HEK293 (cell line): ENCODE measurements around the gene ERG.

Experiments
- CTCF ChIA-PET: fragments of 350-600 bp; formaldehyde crosslinking; extraction: SDS; loops from one replicate; lab custom pipeline; 2021; ENCODE audit warnings: antibody characterized with exemption; lab: Yijun Ruan, JAX
- POLR2A ChIA-PET: fragments of 300-600 bp; formaldehyde crosslinking; extraction: SDS; loops from one replicate; lab custom pipeline; 2020; ENCODE audit warnings: antibody characterized with exemption, inconsistent platforms; lab: Yijun Ruan, JAX
- H3K27ac ChIP-seq: fragments of 200-500 bp; sonication (Bioruptor generic); 2 replicates; pipeline ENCODE4 v1.5.1; 2014; ENCODE audit warnings: low read depth, low read length, control low read depth, inconsistent platforms; ENCODE audit errors: extremely low read depth
- H3K36me3 ChIP-seq, 2 experiments: fragments of 200-500 bp in 1 of 2; sonication (Bioruptor generic) in 1 of 2; 1 replicate in 1 of 2; 2 replicates in 1 of 2; pipeline ENCODE4 v1.5.1; 2014 to 2017; ENCODE audit warnings: inconsistent platforms in 2 of 2, low read length in 2 of 2; ENCODE audit not compliant: control insufficient read depth in 2 of 2, insufficient read depth in 1 of 2
- H3K4me1 ChIP-seq: fragments of 200-500 bp; sonication (Bioruptor generic); 2 replicates; pipeline ENCODE4 v1.5.1; 2014; ENCODE audit warnings: mild to moderate bottlenecking, low read length, inconsistent platforms; ENCODE audit not compliant: control insufficient read depth, insufficient read depth
- H3K4me3 ChIP-seq: 2 replicates; pipeline ENCODE4 v1.5.1; 2011; ENCODE audit warnings: low read depth, mild to moderate bottlenecking, control low read depth, low read length, moderate library complexity
- H3K9me3 ChIP-seq: fragments of 200-500 bp; sonication (Bioruptor generic); 2 replicates; pipeline ENCODE4 v1.5.1; 2014; ENCODE audit warnings: low read depth, low read length, inconsistent platforms; ENCODE audit not compliant: control insufficient read depth, insufficient read depth
- GFI1B ChIP-seq: fragments of 450-650 bp; formaldehyde crosslinking; IDR thresholded peaks from 2 replicates; pipeline ENCODE4 v1.5.1; 2016; ENCODE audit warnings: missing biosample characterization, missing genetic modification characterization
- WT1 ChIP-seq: fragments of 450-650 bp; formaldehyde crosslinking; IDR thresholded peaks from 2 replicates; pipeline ENCODE4 v1.5.1; 2016; ENCODE audit warnings: missing biosample characterization, missing genetic modification characterization
- YY2 ChIP-seq: fragments of 450-650 bp; formaldehyde crosslinking; IDR thresholded peaks from 2 replicates; pipeline ENCODE4 v1.5.1; 2016; ENCODE audit warnings: missing biosample characterization, missing genetic modification characterization
- ZBTB1 ChIP-seq: fragments of 450-650 bp; formaldehyde crosslinking; IDR thresholded peaks from 2 replicates; pipeline ENCODE4 v1.5.1; 2016; ENCODE audit warnings: missing biosample characterization, missing genetic modification characterization
- ZFP41 ChIP-seq: fragments of 450-650 bp; formaldehyde crosslinking; IDR thresholded peaks from 2 replicates; pipeline ENCODE4 v1.5.1; 2016; ENCODE audit warnings: missing biosample characterization, missing genetic modification characterization, borderline replicate concordance
- ZIC2 ChIP-seq: fragments of 450-650 bp; formaldehyde crosslinking; IDR thresholded peaks from 2 replicates; pipeline ENCODE4 v1.5.1; 2016; ENCODE audit warnings: missing biosample characterization, missing genetic modification characterization
- ZNF138 ChIP-seq: fragments of 450-650 bp; formaldehyde crosslinking; IDR thresholded peaks from 2 replicates; pipeline ENCODE4 v1.5.1; 2016; ENCODE audit warnings: missing biosample characterization, missing genetic modification characterization, borderline replicate concordance
- ZNF148 ChIP-seq: fragments of 450-650 bp; formaldehyde crosslinking; IDR thresholded peaks from 2 replicates; pipeline ENCODE4 v1.5.0; 2017; ENCODE audit warnings: missing biosample characterization, missing genetic modification characterization, borderline replicate concordance
- ZNF157 ChIP-seq: fragments of 450-650 bp; formaldehyde crosslinking; IDR thresholded peaks from 2 replicates; pipeline ENCODE4 v1.5.1; 2016; ENCODE audit warnings: missing biosample characterization, missing genetic modification characterization
- ZNF202 ChIP-seq: fragments of 450-650 bp; formaldehyde crosslinking; IDR thresholded peaks from 2 replicates; pipeline ENCODE4 v1.5.1; 2016; ENCODE audit warnings: missing biosample characterization, missing genetic modification characterization, borderline replicate concordance
- ZNF488 ChIP-seq: fragments of 450-650 bp; formaldehyde crosslinking; IDR thresholded peaks from 2 replicates; pipeline ENCODE4 v1.5.1; 2016; ENCODE audit warnings: missing biosample characterization, missing genetic modification characterization
- ZNF548 ChIP-seq: fragments of 450-650 bp; formaldehyde crosslinking; IDR thresholded peaks from 2 replicates; pipeline ENCODE4 v1.5.1; 2016; ENCODE audit warnings: missing biosample characterization, missing genetic modification characterization
- ZNF747 ChIP-seq: fragments of 450-650 bp; formaldehyde crosslinking; IDR thresholded peaks from 2 replicates; pipeline ENCODE4 v1.5.1; 2016; ENCODE audit warnings: missing biosample characterization, missing genetic modification characterization
- ZNF837 ChIP-seq: fragments of 450-650 bp; formaldehyde crosslinking; IDR thresholded peaks from 2 replicates; pipeline ENCODE4 v1.5.1; 2016; ENCODE audit warnings: missing biosample characterization, missing genetic modification characterization
- TF ChIP-seq, protein P1 (sequence below): fragments of 450-650 bp; formaldehyde crosslinking; IDR thresholded peaks from 2 replicates; pipeline ENCODE4 v1.5.1; 2016; ENCODE audit warnings: missing biosample characterization, missing genetic modification characterization
- TF ChIP-seq, protein P2 (sequence below): fragments of 450-650 bp; formaldehyde crosslinking; IDR thresholded peaks from 2 replicates; pipeline ENCODE4 v1.5.1; 2016; ENCODE audit warnings: missing biosample characterization, missing genetic modification characterization
- TF ChIP-seq, protein P3 (sequence below): fragments of 450-650 bp; formaldehyde crosslinking; IDR thresholded peaks from 2 replicates; pipeline ENCODE4 v1.5.1; 2016; ENCODE audit warnings: missing biosample characterization, missing genetic modification characterization

The ERG gene

GRCh38 chr21:38454161-38454560, 44.1 kb downstream of the ERG start (continued):
- TF ChIP-seq ZNF488 (tag by site-specific recombination) (no peak), ZNF202 (no peak)
- TF ChIP-seq, all 188 proteins: peak for 0

DNA sequence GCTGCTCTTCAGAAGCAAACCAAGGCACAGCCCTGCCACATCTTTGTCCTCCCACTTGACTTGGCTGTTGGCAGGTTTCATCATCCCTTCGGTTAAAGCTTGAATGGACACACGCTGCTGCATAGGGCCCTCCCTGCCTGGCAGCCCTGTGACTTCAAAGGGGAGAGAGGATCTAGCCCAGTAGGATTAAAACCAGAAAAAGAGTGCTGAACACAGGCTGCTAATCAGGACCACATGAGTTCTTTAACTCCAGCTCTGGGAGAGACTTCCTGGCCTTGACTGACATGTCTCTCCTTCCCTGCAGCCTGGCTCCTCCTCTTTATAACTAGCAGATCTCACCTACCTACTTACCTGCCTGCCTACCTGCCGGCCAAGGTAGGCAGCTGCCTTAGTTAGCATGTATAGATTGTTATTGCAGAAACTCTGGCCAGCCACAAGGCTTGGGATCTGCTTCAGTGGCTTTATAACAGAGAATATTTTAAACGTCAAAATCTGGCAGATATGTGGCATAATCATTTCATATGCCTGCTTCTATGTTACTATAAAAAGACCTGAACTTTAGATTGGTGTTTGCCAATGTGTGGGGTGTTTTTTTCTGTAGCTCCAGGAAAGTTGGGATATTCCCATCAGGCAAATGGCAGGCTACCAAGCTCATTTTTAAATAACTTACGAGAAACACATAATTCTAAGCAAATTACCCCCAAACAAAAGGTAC, 49.4 kb downstream of the ERG start:
- POLR2A ChIA-PET: no interaction called here

DNA sequence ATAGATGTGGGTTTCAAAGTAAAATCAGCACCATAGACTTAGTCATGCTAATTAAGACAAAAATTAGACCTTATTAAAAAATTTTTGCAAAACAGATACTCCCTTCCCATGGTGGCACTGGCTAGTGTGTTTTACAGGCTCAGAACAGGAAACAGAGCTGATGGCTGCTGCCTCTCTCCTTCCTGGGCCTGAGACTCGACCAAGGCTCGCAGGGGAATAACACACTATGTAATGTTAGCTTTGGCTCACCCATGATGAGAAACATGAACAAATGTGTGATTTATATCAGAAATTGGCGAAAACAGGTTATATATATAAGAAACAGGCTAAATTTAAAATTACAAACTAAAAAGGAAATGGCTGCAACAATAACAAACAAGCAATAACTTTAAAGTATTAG, 50.7 kb downstream of the ERG start:
- Histone ChIP-seq H3K9me3 (no peaks in the 10 kb centered on the region), H3K4me3 (no peak overlapping the region), H3K4me1 (no peaks in the 10 kb centered on the region), H3K36me3 (no peaks in the 10 kb centered on the region), H3K27ac (no peak overlapping the region)
- POLR2A ChIA-PET: no interaction called here
- TF ChIP-seq ZNF157: no peak
- TF ChIP-seq, protein P1, sequence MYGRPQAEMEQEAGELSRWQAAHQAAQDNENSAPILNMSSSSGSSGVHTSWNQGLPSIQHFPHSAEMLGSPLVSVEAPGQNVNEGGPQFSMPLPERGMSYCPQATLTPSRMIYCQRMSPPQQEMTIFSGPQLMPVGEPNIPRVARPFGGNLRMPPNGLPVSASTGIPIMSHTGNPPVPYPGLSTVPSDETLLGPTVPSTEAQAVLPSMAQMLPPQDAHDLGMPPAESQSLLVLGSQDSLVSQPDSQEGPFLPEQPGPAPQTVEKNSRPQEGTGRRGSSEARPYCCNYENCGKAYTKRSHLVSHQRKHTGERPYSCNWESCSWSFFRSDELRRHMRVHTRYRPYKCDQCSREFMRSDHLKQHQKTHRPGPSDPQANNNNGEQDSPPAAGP: no peak
- TF ChIP-seq, protein P2, sequence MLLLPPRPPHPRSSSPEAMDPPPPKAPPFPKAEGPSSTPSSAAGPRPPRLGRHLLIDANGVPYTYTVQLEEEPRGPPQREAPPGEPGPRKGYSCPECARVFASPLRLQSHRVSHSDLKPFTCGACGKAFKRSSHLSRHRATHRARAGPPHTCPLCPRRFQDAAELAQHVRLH: no peak
- no peak for TF ChIP-seq GFI1B (tag by site-specific recombination)
- TF ChIP-seq ZFP41 (tag by site-specific recombination): no peak
- no peak for TF ChIP-seq WT1 (tag by site-specific recombination)
- no peak for TF ChIP-seq ZNF837 (tag by site-specific recombination)
- TF ChIP-seq ZBTB1 (tag by site-specific recombination): no peak
- TF ChIP-seq, protein P3, sequence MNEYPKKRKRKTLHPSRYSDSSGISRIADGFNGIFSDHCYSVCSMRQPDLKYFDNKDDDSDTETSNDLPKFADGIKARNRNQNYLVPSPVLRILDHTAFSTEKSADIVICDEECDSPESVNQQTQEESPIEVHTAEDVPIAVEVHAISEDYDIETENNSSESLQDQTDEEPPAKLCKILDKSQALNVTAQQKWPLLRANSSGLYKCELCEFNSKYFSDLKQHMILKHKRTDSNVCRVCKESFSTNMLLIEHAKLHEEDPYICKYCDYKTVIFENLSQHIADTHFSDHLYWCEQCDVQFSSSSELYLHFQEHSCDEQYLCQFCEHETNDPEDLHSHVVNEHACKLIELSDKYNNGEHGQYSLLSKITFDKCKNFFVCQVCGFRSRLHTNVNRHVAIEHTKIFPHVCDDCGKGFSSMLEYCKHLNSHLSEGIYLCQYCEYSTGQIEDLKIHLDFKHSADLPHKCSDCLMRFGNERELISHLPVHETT (tag by site-specific recombination): no peak
- CTCF ChIA-PET: interaction anchor here (0.6 to 0.7 kb wide), 2 partner anchors 44 to 50 kb away, joined by 4 read pairs; no protein-coding TSS in a partner anchor

More for the DNA sequence above, 49.4 kb downstream of the ERG start:
- TF ChIP-seq ZIC2 (tag by site-specific recombination) (peak; percentile 71), ZNF747 (no peak), ZNF148 (tag by site-specific recombination) (no peak), ZNF138 (tag by site-specific recombination) (no peak), ZNF548 (tag by site-specific recombination) (no peak), YY2 (tag by site-specific recombination) (no peak)
- TF ChIP-seq, all 188 proteins: peak for 1
- Histone ChIP-seq H3K4me3 (no peak overlapping the region), H3K36me3 (no peaks in the 10 kb centered on the region), H3K9me3 (no peaks in the 10 kb centered on the region), H3K27ac (no peak overlapping the region), H3K4me1 (no peaks in the 10 kb centered on the region)
- CTCF ChIA-PET: interaction anchor here (0.6 to 1.1 kb wide), 3 partner anchors 88 to 532 kb away, joined by 4 to 6 read pairs (median 5); partner anchors contain the start of gene KCNJ6
